Panc1 (cell line): ENCODE measurements around the gene PSMD6.

Experiments
- CTCF ChIP-seq: fragments of 450-650 bp; IDR thresholded peaks from 2 replicates; pipeline ENCODE4 v1.5.1; 2017; ENCODE audit warnings: mild to moderate bottlenecking
- POLR2AphosphoS5 ChIP-seq: IDR thresholded peaks from 2 replicates; pipeline ENCODE4 v1.6.1; 2012; ENCODE audit warnings: mild to moderate bottlenecking, low read depth, low read length, moderate library complexity
- REST ChIP-seq, 2 experiments: IDR thresholded peaks; 2 replicates each; pipeline ENCODE4 v1.6.1; 2011 to 2012; ENCODE audit warnings: low read depth in 2 of 2, control low read depth in 1 of 2, low read length in 1 of 2, mild to moderate bottlenecking in 1 of 2, moderate library complexity in 1 of 2; ENCODE audit not compliant: insufficient read depth in 1 of 2

GRCh38 chr3:63970631-63971475, 52.4 kb downstream of the PSMD6 start:
- TF ChIP-seq CTCF = no peak
- TF ChIP-seq REST (IDR thresholded peaks at IDR 0.05; ENCODE audit: insufficient read depth in 1 of 2, low read depth in 2 of 2, low read length in 1 of 2) = no peak
- no peak for TF ChIP-seq POLR2AphosphoS5
